IMR-90 (cell line): Measurements from ENCODE around the gene ANXA7. TPM values are rescaled to one million over a fixed set of nuclear protein-coding genes. Genes with fewer than 3 reads are reported as not detected.

Experiments
- ATAC-seq: fragments of 200-7000 bp; cut with Tn5 transposase; 2 replicates; pipeline ENCODE4 v1.9.1; 2020; ENCODE audit warnings: low read depth, mild to moderate bottlenecking, moderate library complexity
- BruUV-seq: library from RNA; stranded (reverse); fragments of 400-500 nt; replicated peaks from 2 replicates; lab custom pipeline; 2021; lab: Mats Ljungman, UMichigan
- CTCF ChIA-PET: fragments of 300-600 bp; formaldehyde crosslinking; extraction: SDS; loops from one replicate; lab custom pipeline; 2021; ENCODE audit warnings: antibody characterized with exemption; lab: Yijun Ruan, JAX
- POLR2A ChIA-PET: fragments of 300-600 bp; sonication (Branson Sonifier 250); formaldehyde crosslinking; loops from one replicate; lab custom pipeline; 2022; ENCODE audit warnings: antibody characterized with exemption; ENCODE audit not compliant: unreplicated experiment; lab: Charles Lee
- DNase-seq: peaks from one replicate; pipeline ENCODE4 v3.0.0; 2013
- H2AFZ ChIP-seq: replicated peaks from 2 replicates; pipeline ENCODE3; 2013; ENCODE audit warnings: low read length, mild to moderate bottlenecking; ENCODE audit not compliant: poor library complexity
- H2AK5ac ChIP-seq: 2 replicates; pipeline ENCODE4 v1.6.1; 2013; ENCODE audit warnings: low read depth, low read length, inconsistent platforms
- H2AK9ac ChIP-seq: replicated peaks from 2 replicates; pipeline ENCODE3; 2013; ENCODE audit warnings: mild to moderate bottlenecking, low read depth, low read length, moderate library complexity; ENCODE audit not compliant: poor library complexity
- H2BK120ac ChIP-seq: 2 replicates; pipeline ENCODE4 v1.6.1; 2013; ENCODE audit warnings: low read depth, low read length, inconsistent platforms
- H2BK15ac ChIP-seq: 3 replicates; pipeline ENCODE4 v1.6.1; 2013; ENCODE audit warnings: low read depth, low read length, inconsistent platforms
- H2BK20ac ChIP-seq: 2 replicates; pipeline ENCODE4 v1.6.1; 2013; ENCODE audit warnings: low read depth, mild to moderate bottlenecking, inconsistent platforms, low read length, moderate library complexity
- H2BK5ac ChIP-seq: 2 replicates; pipeline ENCODE4 v1.6.1; 2013; ENCODE audit warnings: mild to moderate bottlenecking, low read depth, low read length, inconsistent platforms; ENCODE audit not compliant: poor library complexity, severe bottlenecking
- H3K14ac ChIP-seq: replicated peaks from 2 replicates; pipeline ENCODE4 v1.6.1; 2013; ENCODE audit warnings: low read depth, low read length, inconsistent platforms
- H3K18ac ChIP-seq: 2 replicates; pipeline ENCODE4 v1.6.1; 2013; ENCODE audit warnings: low read depth, low read length, control low read depth
- H3K23ac ChIP-seq: 2 replicates; pipeline ENCODE4 v1.6.1; 2013; ENCODE audit warnings: low read depth, low read length, inconsistent platforms
- H3K27ac ChIP-seq: 2 replicates; pipeline ENCODE4 v1.5.1; 2013; ENCODE audit warnings: mild to moderate bottlenecking, control low read depth, low read length; ENCODE audit not compliant: insufficient read depth
- H3K27me3 ChIP-seq: 2 replicates; pipeline ENCODE4 v1.6.1; 2013; ENCODE audit warnings: low read length; ENCODE audit not compliant: control insufficient read depth, insufficient read depth
- H3K36me3 ChIP-seq: 2 replicates; pipeline ENCODE4 v1.6.1; 2013; ENCODE audit warnings: low read length, mixed read lengths; ENCODE audit not compliant: control insufficient read depth, insufficient read depth
- H3K4ac ChIP-seq: 2 replicates; pipeline ENCODE4 v1.6.1; 2013; ENCODE audit warnings: low read depth, low read length, inconsistent platforms
- H3K4me1 ChIP-seq: 2 replicates; pipeline ENCODE4 v1.6.1; 2013; ENCODE audit warnings: low read length, mixed read lengths; ENCODE audit not compliant: control insufficient read depth, insufficient read depth
- H3K4me2 ChIP-seq: 2 replicates; pipeline ENCODE4 v1.6.1; 2013; ENCODE audit warnings: low read depth, mild to moderate bottlenecking, control low read depth, low read length, moderate library complexity
- H3K4me3 ChIP-seq: 2 replicates; pipeline ENCODE4 v1.5.1; 2013; ENCODE audit warnings: low read depth, mild to moderate bottlenecking, control low read depth, low read length, moderate library complexity; ENCODE audit not compliant: insufficient read depth
- H3K56ac ChIP-seq: 2 replicates; pipeline ENCODE4 v1.6.1; 2013; ENCODE audit warnings: low read length, inconsistent platforms; ENCODE audit not compliant: insufficient read depth; ENCODE audit errors: extremely low read depth
- H3K79me1 ChIP-seq, 2 experiments: 2 replicates each; pipeline ENCODE4 v1.6.1; 2013; ENCODE audit warnings: low read length in 2 of 2, inconsistent platforms in 1 of 2, low read depth in 1 of 2
- H3K9ac ChIP-seq: 2 replicates; pipeline ENCODE4 v1.6.1; 2013; ENCODE audit warnings: low read depth, low read length, control low read depth
- H3K9me1 ChIP-seq: 2 replicates; pipeline ENCODE4 v1.6.1; 2013; ENCODE audit warnings: low read length, inconsistent platforms; ENCODE audit not compliant: insufficient read depth
- H3K9me3 ChIP-seq: 2 replicates; pipeline ENCODE4 v1.6.1; 2013; ENCODE audit warnings: low read length; ENCODE audit not compliant: control insufficient read depth, insufficient read depth
- H4K20me1 ChIP-seq: 2 replicates; pipeline ENCODE4 v1.6.1; 2013; ENCODE audit warnings: low read length, inconsistent platforms; ENCODE audit not compliant: insufficient read depth
- H4K5ac ChIP-seq: 2 replicates; pipeline ENCODE4 v1.6.1; 2013; ENCODE audit warnings: mild to moderate bottlenecking, low read depth, low read length, control low read depth
- H4K8ac ChIP-seq, 2 experiments: 2 replicates each; pipeline ENCODE4 v1.6.1; 2013; ENCODE audit warnings: low read depth in 2 of 2, low read length in 2 of 2, control low read depth in 1 of 2, inconsistent platforms in 1 of 2
- H4K91ac ChIP-seq: 2 replicates; pipeline ENCODE4 v1.6.1; 2013; ENCODE audit warnings: low read depth, low read length, inconsistent platforms; ENCODE audit not compliant: insufficient read depth
- CHD1 ChIP-seq: IDR thresholded peaks from 2 replicates; pipeline ENCODE4 v1.6.1; 2012; ENCODE audit warnings: low read depth, low read length, improper control_type of control experiment
- CTCF ChIP-seq: conservative IDR thresholded peaks from 2 replicates; pipeline ENCODE4 v1.5.1; 2012; ENCODE audit warnings: mild to moderate bottlenecking, low read depth, low read length, improper control_type of control experiment
- ELK1 ChIP-seq: fragments of 150-350 bp; IDR thresholded peaks from 2 replicates; pipeline ENCODE4 v1.6.1; 2016; ENCODE audit warnings: low read depth, mild to moderate bottlenecking, low read length, moderate library complexity, borderline replicate concordance
- FOS ChIP-seq: fragments of 150-350 bp; IDR thresholded peaks from 2 replicates; pipeline ENCODE4 v1.6.1; 2016; ENCODE audit warnings: low read depth, low read length
- MAZ ChIP-seq: IDR thresholded peaks from 2 replicates; pipeline ENCODE4 v1.6.1; 2012; ENCODE audit warnings: low read depth, mild to moderate bottlenecking, low read length, improper control_type of control experiment, moderate library complexity, borderline replicate concordance
- NFE2L2 ChIP-seq: fragments of 150-350 bp; IDR thresholded peaks from 2 replicates; pipeline ENCODE4 v1.6.1; 2016; ENCODE audit warnings: low read depth, mild to moderate bottlenecking, low read length
- POLR2A ChIP-seq: IDR thresholded peaks from 2 replicates; pipeline ENCODE4 v1.6.1; 2012; ENCODE audit warnings: mild to moderate bottlenecking, low read depth, low read length
- RAD21 ChIP-seq: IDR thresholded peaks from 2 replicates; pipeline ENCODE4 v1.6.1; 2012; ENCODE audit warnings: low read length, improper control_type of control experiment
- RCOR1 ChIP-seq: IDR thresholded peaks from 2 replicates; pipeline ENCODE4 v1.6.1; 2012; ENCODE audit warnings: mild to moderate bottlenecking, low read length, improper control_type of control experiment; ENCODE audit not compliant: insufficient replicate concordance
- RFX5 ChIP-seq: IDR thresholded peaks from 2 replicates; pipeline ENCODE4 v1.8.0; 2012; ENCODE audit warnings: low read depth, mild to moderate bottlenecking, low read length, moderate library complexity
- SMC3 ChIP-seq: fragments of 150-350 bp; IDR thresholded peaks from 2 replicates; pipeline ENCODE4 v1.6.1; 2016; ENCODE audit warnings: low read depth, mild to moderate bottlenecking, antibody characterized with exemption, low read length, moderate library complexity
- USF2 ChIP-seq: fragments of 150-350 bp; IDR thresholded peaks from 2 replicates; pipeline ENCODE4 v1.6.1; 2017; ENCODE audit warnings: mild to moderate bottlenecking, antibody characterized with exemption, low read length, low read depth
- WGBS, 2 experiments: methylation state at CpG; one replicate each; pipeline versions ENCODE4 v1.1.5 to v1.1.7; 2013; ENCODE audit warnings: missing lambda C conversion rate in 2 of 2; ENCODE audit not compliant: insufficient read length in 1 of 2; ENCODE audit errors: extremely low coverage in 2 of 2; 5-methylcytosine and 5-hydroxymethylcytosine counted together
- dilution Hi-C: fragments of 300-500 bp; cut with HindIII; formaldehyde crosslinking; loops from one replicate; pipeline ENCODE4 v1.14.3; 2018; ENCODE audit warnings: low sequenced_read_pairs; ENCODE audit not compliant: unreplicated experiment
- in situ Hi-C: fragments of 300-500 bp; cut with MboI; formaldehyde crosslinking; loops from 3 replicates; pipeline ENCODE4 v1.14.3; 2019; ENCODE audit warnings: low sequenced_read_pairs, inconsistent platforms, mixed read lengths
- intact Hi-C: fragments of 100-400 bp; cut with micrococcal nuclease; formaldehyde crosslinking; loops from 2 replicates; pipeline ENCODE4 v1.10.0; 2022
- polyA plus RNA-seq, 3 experiments: library from polyadenylated mRNA; depleted of rRNA; stranded (reverse); fragments of >200 nt; gene quantifications; 2 replicates each; pipeline ENCODE4 v1.2.3, GENCODE V29; 2012; ENCODE audit warnings: low replicate concordance in 1 of 3
- total RNA-seq: library from RNA; depleted of rRNA; stranded (reverse); fragments of >200 nt; gene quantifications from 2 replicates; pipeline ENCODE4 v1.2.3, GENCODE V29; 2012

The ANXA7 gene
- total and polyA plus RNA-seq, 2 of the 4 experiments (the other 2 are of a cell fraction) = 77.4 to 120 TPM

GRCh38 chr10:73368238-73368637 is 45.6 kb downstream of the ANXA7 start:
- H4K8ac ChIP-seq = no peak overlapping the region
- no peak overlapping the region for H3K4me3 ChIP-seq
- ChIA-PET CTCF (no interaction called here), POLR2A (no interaction called here)
- peaks cover 5% of the 10 kb centered on the region; the same call in 1 of the 2 replicates for H3K9me1 ChIP-seq
- no peak overlapping the region for H3K14ac ChIP-seq
- H3K9ac ChIP-seq = no peak overlapping the region
- H4K20me1 ChIP-seq = no peaks in the 10 kb centered on the region
- H3K79me1 ChIP-seq = peaks cover 0 to 3% of the 10 kb centered on the region in 2 experiments; a peak in 1 of 4 replicates
- DNase-seq (no peak), ATAC-seq (no peak)
- H3K4ac ChIP-seq = no peak overlapping the region
- H3K27me3 ChIP-seq = no peaks in the 10 kb centered on the region
- no peak overlapping the region for H4K5ac ChIP-seq
- H2AFZ ChIP-seq = no peak overlapping the region
- H3K4me1 ChIP-seq = no peaks in the 10 kb centered on the region
- H2BK20ac ChIP-seq = no peak overlapping the region
- no peak for TF ChIP-seq RAD21
- no peak for TF ChIP-seq SMC3
- TF ChIP-seq CTCF = no peak
- no peak for TF ChIP-seq RFX5
- no peak for TF ChIP-seq POLR2A
- TF ChIP-seq FOS = no peak
- TF ChIP-seq CHD1 = no peak
- TF ChIP-seq RCOR1 = no peak
- TF ChIP-seq ELK1 = no peak
- TF ChIP-seq USF2 = no peak
- no peak for TF ChIP-seq NFE2L2
- no peak for TF ChIP-seq MAZ
- no TSS peak for BruUV-seq
- H3K9me3 ChIP-seq = no peaks in the 10 kb centered on the region
- H2BK15ac ChIP-seq = no peak overlapping the region
- H3K4me2 ChIP-seq = no peak overlapping the region
- intact Hi-C loops = no loop called here
- dilution Hi-C loops = no loop called here
- no peak overlapping the region for H3K56ac ChIP-seq
- in situ Hi-C loops = no loop called here
- H3K36me3 ChIP-seq = peaks cover 14% of the 10 kb centered on the region; the same call in 1 of the 2 replicates
- no peak overlapping the region for H2AK9ac ChIP-seq
- no peak overlapping the region for H3K23ac ChIP-seq
- H2BK5ac ChIP-seq = no peak overlapping the region
- no peak overlapping the region for H3K27ac ChIP-seq
- WGBS, 2 experiments = 83 to 100% methylated on average over 1 of the region's 4 CpGs
- no peak overlapping the region for H3K18ac ChIP-seq
- H4K91ac ChIP-seq = no peak overlapping the region
- no peak overlapping the region for H2AK5ac ChIP-seq
- no peak overlapping the region for H2BK120ac ChIP-seq
